Lower leg skin (tissue), 4 donors: ENCODE measurements around the gene PCDH9. TPM values are rescaled to one million over a fixed set of nuclear protein-coding genes. Genes with fewer than 3 reads are reported as not detected.

Source experiments
- DNase-seq, 2 donors: peaks; one replicate each; pipeline ENCODE4 v3.0.0-alpha.2; 2019; ENCODE audit warnings: low spot score in 2 of 2
- H3K4me3 ChIP-seq: fragments of 200-600 bp; sonication (generic); 2 replicates; pipeline ENCODE4 v1.5.1; 2017; ENCODE audit warnings: mild to moderate bottlenecking, low read depth; ENCODE audit not compliant: poor library complexity, severe bottlenecking
- CTCF ChIP-seq, 3 donors: fragments of 450-650 bp; IDR thresholded peaks; one replicate each; pipeline ENCODE4 v1.5.1; 2016; ENCODE audit warnings: antibody characterized with exemption in 3 of 3, mild to moderate bottlenecking in 3 of 3, moderate library complexity in 2 of 3
- POLR2A ChIP-seq, 2 donors: fragments of 450-650 bp; IDR thresholded peaks; one replicate each; pipeline ENCODE4 v1.6.1; 2016 to 2017; ENCODE audit warnings: antibody characterized with exemption in 2 of 2, mild to moderate bottlenecking in 1 of 2, moderate library complexity in 1 of 2
- WGBS, 2 donors: methylation state at CpG; one replicate each; pipeline ENCODE4 v1.1.5; 2018; 5-methylcytosine and 5-hydroxymethylcytosine counted together
- intact Hi-C: fragments of 100-400 bp; cut with DNase I; formaldehyde crosslinking; loops from one replicate; pipeline ENCODE4 v1.15.0; 2023; ENCODE audit warnings: low total_unique reads
- total RNA-seq, 4 donors: library from RNA; depleted of rRNA; stranded (reverse); fragments of >200 nt; gene quantifications; one replicate each; pipeline ENCODE4 v1.1.0, GENCODE V29; 2016

Gene PCDH9
- total RNA-seq, 4 donors from 2014 or later: 0.21 to 0.84 (median 0.36) TPM

- DNase-seq: no peak
- intact Hi-C loops: no loop called here
- WGBS, 2 donors: 54 to 56% methylated on average over 2 of the region's 2 CpGs
- no peak overlapping the region for H3K4me3 ChIP-seq
- no peak for TF ChIP-seq CTCF (IDR thresholded peaks at IDR 0.05)
- TF ChIP-seq POLR2A (IDR thresholded peaks at IDR 0.05): no peak
Observed at GRCh38 chr13:66830940-66831716, 399.0 kb downstream of the PCDH9 start.

- no peak overlapping the region for H3K4me3 ChIP-seq
- whole genome bisulfite sequencing, 2 donors: 75 to 81% methylated on average over 2 of the region's 2 CpGs
- intact Hi-C loops: no loop called here
- TF ChIP-seq POLR2A (IDR thresholded peaks at IDR 0.05) (no peak), CTCF (IDR thresholded peaks at IDR 0.05) (no peak)
- no peak for DNase-seq
Observed at GRCh38 chr13:66829803-66830202, 400.3 kb downstream of the PCDH9 start.

- intact Hi-C loops: no loop called here
- WGBS, 2 donors: 42 to 60% methylated on average over 1 of the region's 1 CpG
- no peak for DNase-seq
Observed at GRCh38 chr13:66826398-66826797, 403.7 kb downstream of the PCDH9 start.

GRCh38 chr13:66821551-66821950 lies 408.6 kb downstream of the PCDH9 start:
- intact Hi-C loops: no loop called here
- TF ChIP-seq CTCF (IDR thresholded peaks at IDR 0.05) (no peak), POLR2A (IDR thresholded peaks at IDR 0.05) (no peak)
- DNase-seq: no peak
- WGBS, 2 donors: 37 to 44% methylated on average over 1 of the region's 1 CpG
- no peak overlapping the region for H3K4me3 ChIP-seq

More at GRCh38 chr13:66826398-66826797, 403.7 kb downstream of the PCDH9 start:
- H3K4me3 ChIP-seq: no peak overlapping the region
- TF ChIP-seq POLR2A (IDR thresholded peaks at IDR 0.05): no peak
- no peak for TF ChIP-seq CTCF (IDR thresholded peaks at IDR 0.05)

GRCh38 chr13:66811455-66811854 lies 418.7 kb downstream of the PCDH9 start:
- DNase-seq: no peak
- TF ChIP-seq CTCF (IDR thresholded peaks at IDR 0.05): no peak
- no peak for TF ChIP-seq POLR2A (IDR thresholded peaks at IDR 0.05)
- no peak overlapping the region for H3K4me3 ChIP-seq
- intact Hi-C loops: no loop called here

GRCh38 chr13:66809485-66809884 lies 420.7 kb downstream of the PCDH9 start:
- WGBS, 2 donors: 90 to 92% methylated on average over 1 of the region's 1 CpG
- DNase-seq: no peak
- TF ChIP-seq POLR2A (IDR thresholded peaks at IDR 0.05) (no peak), CTCF (IDR thresholded peaks at IDR 0.05) (no peak)
- intact Hi-C loops: no loop called here
- no peak overlapping the region for H3K4me3 ChIP-seq
